C4-2B (cell line): Measurements from ENCODE around the gene GLI1.

Source experiments
- ZFX ChIP-seq: fragments of 450-650 bp; IDR thresholded peaks from 2 replicates; pipeline ENCODE4 v1.6.1; 2017
- TF ChIP-seq, protein P1 (sequence below): fragments of 450-650 bp; conservative IDR thresholded peaks from 2 replicates; pipeline ENCODE4 v1.5.1; 2017; ENCODE audit warnings: mild to moderate bottlenecking

DNA sequence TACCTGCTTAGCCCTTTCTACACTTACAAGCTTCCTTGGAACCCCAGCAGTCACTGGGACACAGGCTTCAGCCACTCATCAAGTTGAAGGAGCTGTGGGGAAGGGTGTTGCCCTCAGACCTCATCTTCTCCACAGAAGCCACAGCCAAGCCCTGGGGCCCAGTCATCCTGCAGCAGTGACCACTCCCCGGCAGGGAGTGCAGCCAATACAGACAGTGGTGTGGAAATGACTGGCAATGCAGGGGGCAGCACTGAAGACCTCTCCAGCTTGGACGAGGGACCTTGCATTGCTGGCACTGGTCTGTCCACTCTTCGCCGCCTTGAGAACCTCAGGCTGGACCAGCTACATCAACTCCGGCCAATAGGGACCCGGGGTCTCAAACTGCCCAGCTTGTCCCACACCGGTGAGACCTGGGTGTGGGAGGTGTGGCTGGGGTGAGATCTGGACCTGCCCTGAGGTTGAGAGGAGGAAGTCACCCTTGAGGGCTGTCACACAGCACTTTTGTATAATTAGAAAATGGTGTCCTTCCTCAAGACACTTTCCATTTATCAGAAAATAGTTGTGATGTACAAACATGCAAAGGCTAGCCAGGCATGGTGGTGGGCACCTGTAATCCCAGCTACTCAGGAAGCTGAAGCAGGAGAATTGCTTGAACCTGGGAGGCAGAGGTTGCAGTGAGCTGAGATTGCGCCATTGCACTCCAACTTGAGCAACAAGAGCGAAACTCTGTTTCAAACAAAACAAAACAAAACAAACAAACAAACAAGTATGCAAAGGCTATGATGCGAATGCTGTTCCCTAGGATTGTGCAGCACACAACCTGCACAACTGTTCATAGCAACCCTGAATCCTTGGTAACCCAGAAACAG lies 9.9 kb downstream of the GLI1 start:
- TF ChIP-seq, protein P1, sequence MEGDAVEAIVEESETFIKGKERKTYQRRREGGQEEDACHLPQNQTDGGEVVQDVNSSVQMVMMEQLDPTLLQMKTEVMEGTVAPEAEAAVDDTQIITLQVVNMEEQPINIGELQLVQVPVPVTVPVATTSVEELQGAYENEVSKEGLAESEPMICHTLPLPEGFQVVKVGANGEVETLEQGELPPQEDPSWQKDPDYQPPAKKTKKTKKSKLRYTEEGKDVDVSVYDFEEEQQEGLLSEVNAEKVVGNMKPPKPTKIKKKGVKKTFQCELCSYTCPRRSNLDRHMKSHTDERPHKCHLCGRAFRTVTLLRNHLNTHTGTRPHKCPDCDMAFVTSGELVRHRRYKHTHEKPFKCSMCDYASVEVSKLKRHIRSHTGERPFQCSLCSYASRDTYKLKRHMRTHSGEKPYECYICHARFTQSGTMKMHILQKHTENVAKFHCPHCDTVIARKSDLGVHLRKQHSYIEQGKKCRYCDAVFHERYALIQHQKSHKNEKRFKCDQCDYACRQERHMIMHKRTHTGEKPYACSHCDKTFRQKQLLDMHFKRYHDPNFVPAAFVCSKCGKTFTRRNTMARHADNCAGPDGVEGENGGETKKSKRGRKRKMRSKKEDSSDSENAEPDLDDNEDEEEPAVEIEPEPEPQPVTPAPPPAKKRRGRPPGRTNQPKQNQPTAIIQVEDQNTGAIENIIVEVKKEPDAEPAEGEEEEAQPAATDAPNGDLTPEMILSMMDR: no peak
- no peak for TF ChIP-seq ZFX
